ENCODE measurements around the gene SKAP1. TPM values are rescaled to one million over a fixed set of nuclear protein-coding genes. Genes with fewer than 3 reads are reported as not detected.

The SKAP1 gene
- total and polyA plus RNA-seq, 2 of the 13 experiments (the other 11 are each of a cell fraction or from before 2014, with no cell fraction given) = 0.21 TPM; not detected in 1

DNA sequence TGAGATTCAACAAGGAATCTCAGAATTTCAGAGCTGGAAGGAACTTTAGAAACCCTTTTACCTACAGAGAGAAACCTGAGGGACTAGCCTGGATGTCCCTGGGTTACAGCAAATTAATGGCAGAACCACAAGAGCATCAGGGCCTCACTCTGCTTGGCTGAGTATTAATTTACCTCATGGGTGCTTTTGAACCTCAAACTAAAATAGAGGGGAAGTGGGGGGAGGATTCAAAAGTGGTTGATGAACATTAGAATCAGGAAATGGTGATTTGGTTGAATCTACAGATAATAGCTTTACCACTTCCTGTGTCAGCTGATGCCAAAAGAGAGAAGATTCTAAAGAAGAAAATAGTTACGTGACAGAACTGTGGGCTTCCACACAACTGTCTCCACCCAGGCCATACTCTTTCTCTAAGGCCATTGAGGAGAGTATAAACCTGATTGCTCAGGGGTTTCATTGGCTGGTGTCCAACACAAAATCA, 11.3 kb upstream of the SKAP1 start:
- no peaks in the 10 kb centered on the region for H3K4me1 ChIP-seq (ENCODE audit: insufficient read depth, low read length)
- WGBS (ENCODE audit: low lambda C conversion rate) = 19% methylated on average over 1 of the region's 1 CpG
- H3K9me3 ChIP-seq (ENCODE audit: low read length) = no peaks in the 10 kb centered on the region
- in situ Hi-C loops (cut with HindIII; ENCODE audit: extremely low pct_ligation_motif_present, low pct_unique_long_range_greater_than_20kb) = no loop called here
- CTCF ChIA-PET (ENCODE audit: low intra/inter-chr PET ratio, low total read pairs) = no interaction called here
- H4K20me1 ChIP-seq (ENCODE audit: insufficient read depth, low read length) = no peaks in the 10 kb centered on the region
- BruUV-seq (replicated peaks) = no TSS peak
- no peak overlapping the region for H3K4me3 ChIP-seq (replicated peaks in 1 of 3; ENCODE audit: insufficient read depth in 1 of 3, low read depth in 2 of 3, low read length in 3 of 3)
- no peak for ATAC-seq
- no peaks in the 10 kb centered on the region for H3K36me3 ChIP-seq (replicated peaks in 1 of 2; ENCODE audit: control insufficient read depth in 1 of 2, insufficient read depth in 2 of 2, low read length in 2 of 2)
- FAIRE-seq = no peak
- no peaks in the 10 kb centered on the region for H3K79me2 ChIP-seq (ENCODE audit: insufficient read depth, low read length)
- H3K27me3 ChIP-seq (ENCODE audit: control insufficient read depth in 1 of 2, insufficient read depth in 2 of 2, low read length in 2 of 2) = peaks cover 3 to 47% of the 10 kb centered on the region in 2 experiments; a peak in 4 of 5 replicates
- intact Hi-C loops (cut with micrococcal nuclease; ENCODE audit: unreplicated experiment) = no loop called here
- TF ChIP-seq ZNF512 (CRISPR knock-in tag; IDR thresholded peaks at IDR 0.05) (no peak), FUBP1 (CRISPR knock-in tag; IDR thresholded peaks at IDR 0.05; ENCODE audit: borderline replicate concordance) (no peak), ZNF362 (CRISPR knock-in tag; IDR thresholded peaks at IDR 0.05; ENCODE audit: borderline replicate concordance) (no peak), ZNF101 (CRISPR knock-in tag; IDR thresholded peaks at IDR 0.05; ENCODE audit: borderline replicate concordance, low read depth) (no peak), ZFP82 (CRISPR knock-in tag; IDR thresholded peaks at IDR 0.05; ENCODE audit: borderline replicate concordance) (no peak), CAMTA2 (CRISPR knock-in tag; IDR thresholded peaks at IDR 0.05; ENCODE audit: borderline replicate concordance) (no peak), ZNF83 (CRISPR knock-in tag; IDR thresholded peaks at IDR 0.05; ENCODE audit: borderline replicate concordance) (no peak), HHEX (CRISPR knock-in tag; IDR thresholded peaks at IDR 0.05) (no peak)
- POLR2A ChIA-PET = no interaction called here
- no peak overlapping the region for H3K9ac ChIP-seq (ENCODE audit: insufficient read depth, low read depth, low read length)
- H2AFZ ChIP-seq (ENCODE audit: low read length) = no peak overlapping the region
- H3K27ac ChIP-seq (ENCODE audit: extremely low read length, insufficient read depth, low read length) = no peak overlapping the region
- DNase-seq (ENCODE audit: low spot score) = no peak
- H3K4me2 ChIP-seq (ENCODE audit: low read depth, low read length) = no peak overlapping the region

Measured in HepG2 (cell line).